Gastroesophageal sphincter (tissue), 4 donors: Measurements from ENCODE around the gene ATXN7L3. TPM values are rescaled to one million over a fixed set of nuclear protein-coding genes. Genes with fewer than 3 reads are reported as not detected.

ENCODE experiments used
- ATAC-seq: fragments of 150-250 bp; one replicate; pipeline ENCODE4 v1.9.1; 2016; ENCODE audit warnings: mild to moderate bottlenecking, moderate library complexity
- H3K27ac ChIP-seq, 4 donors: fragments of 200-600 bp; sonication (generic) in 3 of 4; 1 replicate in 3 of 4; 2 replicates in 1 of 4; pipeline ENCODE4 v1.5.1; 2016 to 2019
- H3K27me3 ChIP-seq: fragments of 200-600 bp; sonication (generic); one replicate; pipeline ENCODE4 v1.5.1; 2019
- H3K36me3 ChIP-seq, 2 donors: fragments of 200-600 bp; sonication (generic); one replicate each; pipeline ENCODE4 v1.5.1; 2019; ENCODE audit warnings: control low read depth in 1 of 2
- H3K4me1 ChIP-seq, 3 donors: fragments of 200-600 bp; sonication (generic); 1 replicate in 2 of 3; 2 replicates in 1 of 3; pipeline ENCODE4 v1.5.1; 2016 to 2019; ENCODE audit warnings: control low read depth in 2 of 3
- H3K4me3 ChIP-seq, 2 donors: fragments of 200-600 bp; sonication (generic); one replicate each; pipeline ENCODE4 v1.5.1; 2019; ENCODE audit warnings: mild to moderate bottlenecking in 1 of 2, moderate library complexity in 1 of 2
- H3K9me3 ChIP-seq, 3 donors: fragments of 200-600 bp; sonication (generic); one replicate each; pipeline ENCODE4 v1.5.1; 2017 to 2019; ENCODE audit warnings: control low read depth in 2 of 3
- CTCF ChIP-seq, 4 experiments: fragments of 200-600 bp in 2 of 4; fragments of 450-650 bp in 2 of 4; sonication (generic) in 1 of 4; IDR thresholded peaks; one replicate each; pipeline ENCODE4 v1.5.1; 2017 to 2019; ENCODE audit warnings: antibody characterized with exemption in 4 of 4, mild to moderate bottlenecking in 2 of 4, moderate library complexity in 2 of 4
- EP300 ChIP-seq: sonication (generic); formaldehyde crosslinking; IDR thresholded peaks from one replicate; pipeline ENCODE4 v1.6.1; 2017; ENCODE audit warnings: antibody characterized with exemption, mild to moderate bottlenecking
- POLR2A ChIP-seq, 2 donors: fragments of 450-650 bp; IDR thresholded peaks; one replicate each; pipeline ENCODE4 v1.6.1; 2017; ENCODE audit warnings: antibody characterized with exemption in 2 of 2, mild to moderate bottlenecking in 2 of 2, moderate library complexity in 1 of 2
- POLR2AphosphoS5 ChIP-seq: sonication (generic); formaldehyde crosslinking; IDR thresholded peaks from one replicate; pipeline ENCODE4 v1.6.1; 2017; ENCODE audit warnings: antibody characterized with exemption
- WGBS, 2 donors: methylation state at CpG; one replicate each; pipeline ENCODE4 v1.1.5; 2018; ENCODE audit warnings: low coverage in 1 of 2; 5-methylcytosine and 5-hydroxymethylcytosine counted together
- total RNA-seq, 4 donors: library from RNA; depleted of rRNA; stranded (reverse); fragments of >200 nt; gene quantifications; one replicate each; pipeline ENCODE4 v1.1.0, GENCODE V29; 2016

The ATXN7L3 gene
- total RNA-seq, 4 donors from 2014 or later: 33.2 to 63.0 (median 49.0) TPM

GRCh38 chr17:44218344-44219107 lies 18.8 kb upstream of the ATXN7L3 start:
- Histone ChIP-seq H3K36me3 (peaks cover 0 to 39% of the 10 kb centered on the region in 2 donors), H3K27ac (peak overlapping the region; percentile 79 to 100 (median 94)), H3K4me1 (peaks cover 7 to 44% (median 23%) of the 10 kb centered on the region in 3 donors), H3K4me3 (peak overlapping the region; percentile 48 to 64), H3K27me3 (no peaks in the 10 kb centered on the region), H3K9me3 (no peaks in the 10 kb centered on the region)
- peak; percentile 60 for TF ChIP-seq POLR2AphosphoS5
- peak; percentile 54 to 79 for TF ChIP-seq POLR2A (IDR thresholded peaks at IDR 0.05)
- TF ChIP-seq EP300: no peak
- peak in 3 of 4 experiments; percentile 32 to 82 (median 44) for TF ChIP-seq CTCF (IDR thresholded peaks at IDR 0.05)
- WGBS, 2 donors: 0% methylated on average over 1 of the region's 89 CpGs; no CpG with 5 or more reads in 1 of the 2 donors
- ATAC-seq: peak; percentile 66

GRCh38 chr17:44217738-44218343 lies 18.2 kb upstream of the ATXN7L3 start:
- TF ChIP-seq EP300: no peak
- no peak for TF ChIP-seq POLR2AphosphoS5
- TF ChIP-seq CTCF (IDR thresholded peaks at IDR 0.05): no peak
- TF ChIP-seq POLR2A (IDR thresholded peaks at IDR 0.05): no peak
- ATAC-seq: no peak
- Histone ChIP-seq H3K27ac (peak overlapping the region in 3 of 4 donors; percentile 93 to 100 (median 96)), H3K27me3 (no peaks in the 10 kb centered on the region), H3K4me3 (peak overlapping the region; percentile 48 to 64), H3K4me1 (peaks cover 7 to 43% (median 16%) of the 10 kb centered on the region in 3 donors), H3K36me3 (peaks cover 0 to 46% of the 10 kb centered on the region in 2 donors), H3K9me3 (no peaks in the 10 kb centered on the region)
- WGBS, 2 donors: 0% methylated on average over 5 of the region's 10 CpGs; no CpG with 5 or more reads in 1 of the 2 donors

GRCh38 chr17:44216694-44217093 lies 17.0 kb upstream of the ATXN7L3 start:
- H3K27ac ChIP-seq: peak overlapping the region in 1 of 4 donors; percentile 93
- no peak for TF ChIP-seq EP300
- no peak for TF ChIP-seq POLR2AphosphoS5
- TF ChIP-seq POLR2A (IDR thresholded peaks at IDR 0.05): no peak
- no peak for TF ChIP-seq CTCF (IDR thresholded peaks at IDR 0.05)
- no peak for ATAC-seq
- 54 to 67% methylated on average over 3 to 4 of the region's 5 CpGs for WGBS, 2 donors
- H3K4me3 ChIP-seq: no peak overlapping the region
- peaks cover 7 to 43% (median 14%) of the 10 kb centered on the region in 3 donors for H3K4me1 ChIP-seq
- H3K36me3 ChIP-seq: peaks cover 0 to 54% of the 10 kb centered on the region in 2 donors
- no peaks in the 10 kb centered on the region for H3K27me3 ChIP-seq
- no peaks in the 10 kb centered on the region for H3K9me3 ChIP-seq

GRCh38 chr17:44216173-44216572 lies 16.5 kb upstream of the ATXN7L3 start:
- Histone ChIP-seq H3K4me1 (peaks cover 7 to 49% (median 14%) of the 10 kb centered on the region in 3 donors), H3K9me3 (no peaks in the 10 kb centered on the region), H3K4me3 (no peak overlapping the region), H3K27ac (no peak overlapping the region), H3K27me3 (no peaks in the 10 kb centered on the region), H3K36me3 (peaks cover 0 to 59% of the 10 kb centered on the region in 2 donors)
- 58 to 69% methylated on average over 2 to 3 of the region's 5 CpGs for WGBS, 2 donors
- no peak for TF ChIP-seq EP300
- TF ChIP-seq POLR2A (IDR thresholded peaks at IDR 0.05): no peak
- TF ChIP-seq CTCF (IDR thresholded peaks at IDR 0.05): no peak
- TF ChIP-seq POLR2AphosphoS5: no peak
- ATAC-seq: no peak
